Liver (tissue), 9 donors: ENCODE results near the gene DNAJB13. TPM values are rescaled to one million over a fixed set of nuclear protein-coding genes. Genes with fewer than 3 reads are reported as not detected.
A peak's percentile ranks its signal among the peaks of the same experiment; 100 is the strongest.

ENCODE experiments used
- DNase-seq: peaks from one replicate; pipeline ENCODE4 v3.0.0-alpha.2; 2017; ENCODE audit warnings: low spot score
- H3K27ac ChIP-seq, 2 donors: one replicate each; pipeline ENCODE4 v1.7.0; 2013; ENCODE audit warnings: inconsistent platforms in 2 of 2, low read length in 2 of 2, control low read depth in 1 of 2, low read depth in 1 of 2, mild to moderate bottlenecking in 1 of 2
- H3K27me3 ChIP-seq, 4 donors: one replicate each; pipeline versions ENCODE4 v1.6.1 to v1.7.0; 2013; ENCODE audit warnings: low read length in 3 of 4, inconsistent platforms in 1 of 4, mild to moderate bottlenecking in 1 of 4, moderate library complexity in 1 of 4; ENCODE audit not compliant: control insufficient read depth in 4 of 4, insufficient read depth in 4 of 4
- H3K36me3 ChIP-seq, 4 donors: one replicate each; pipeline versions ENCODE4 v1.6.1 to v1.7.0; 2013; ENCODE audit warnings: low read length in 3 of 4, mild to moderate bottlenecking in 3 of 4, low read depth in 1 of 4, moderate library complexity in 1 of 4; ENCODE audit not compliant: control insufficient read depth in 4 of 4, insufficient read depth in 3 of 4
- H3K4me1 ChIP-seq, 4 donors: one replicate each; pipeline versions ENCODE4 v1.6.1 to v1.7.0; 2013; ENCODE audit warnings: low read length in 3 of 4, mild to moderate bottlenecking in 3 of 4, moderate library complexity in 1 of 4; ENCODE audit not compliant: control insufficient read depth in 4 of 4, insufficient read depth in 4 of 4
- H3K4me3 ChIP-seq, 3 donors: one replicate each; pipeline versions ENCODE4 v1.6.1 to v1.7.0; 2013; ENCODE audit warnings: low read length in 3 of 3, control low read depth in 1 of 3, low read depth in 1 of 3, mild to moderate bottlenecking in 1 of 3
- H3K9ac ChIP-seq, 2 donors: one replicate each; pipeline ENCODE4 v1.7.0; 2013; ENCODE audit warnings: low read length in 2 of 2, mild to moderate bottlenecking in 2 of 2, moderate library complexity in 2 of 2, control low read depth in 1 of 2, low read depth in 1 of 2
- H3K9me3 ChIP-seq, 4 donors: one replicate each; pipeline versions ENCODE4 v1.6.1 to v1.7.0; 2013; ENCODE audit warnings: low read length in 3 of 4; ENCODE audit not compliant: control insufficient read depth in 4 of 4
- CTCF ChIP-seq: fragments of 150-350 bp; IDR thresholded peaks from 2 replicates; pipeline ENCODE4 v1.5.1; 2017; ENCODE audit warnings: improper control_type of control experiment, low read depth, low read length; ENCODE audit not compliant: missing input control
- EGR1 ChIP-seq, 2 donors: IDR thresholded peaks; 2 replicates each; pipeline ENCODE4 v1.6.1; 2016 to 2018; ENCODE audit warnings: antibody characterized with exemption in 2 of 2, low read depth in 2 of 2
- FOXA1 ChIP-seq: IDR thresholded peaks from 2 replicates; pipeline ENCODE4 v1.6.1; 2016; ENCODE audit warnings: antibody characterized with exemption
- FOXA2 ChIP-seq: IDR thresholded peaks from 2 replicates; pipeline ENCODE4 v1.6.1; 2016; ENCODE audit warnings: antibody characterized with exemption
- GABPA ChIP-seq, 2 donors: IDR thresholded peaks in 1 of 2; conservative IDR thresholded peaks in 1 of 2; 2 replicates each; pipeline ENCODE4 v1.6.1; 2016; ENCODE audit warnings: antibody characterized with exemption in 2 of 2, mild to moderate bottlenecking in 1 of 2, moderate library complexity in 1 of 2
- HNF4A ChIP-seq, 2 donors: conservative IDR thresholded peaks; 2 replicates each; pipeline ENCODE4 v1.6.1; 2016; ENCODE audit warnings: antibody characterized with exemption in 2 of 2, mild to moderate bottlenecking in 2 of 2
- HNF4G ChIP-seq: IDR thresholded peaks from 2 replicates; pipeline ENCODE4 v1.6.1; 2016; ENCODE audit warnings: antibody characterized with exemption
- JUND ChIP-seq, 2 donors: IDR thresholded peaks; 2 replicates each; pipeline ENCODE4 v1.6.1; 2016; ENCODE audit warnings: antibody characterized with exemption in 2 of 2
- MAX ChIP-seq: IDR thresholded peaks from 2 replicates; pipeline ENCODE4 v1.6.1; 2016; ENCODE audit warnings: antibody characterized with exemption
- RAD21 ChIP-seq, 2 donors: IDR thresholded peaks; 2 replicates each; pipeline ENCODE4 v1.6.1; 2016; ENCODE audit warnings: antibody characterized with exemption in 2 of 2, mild to moderate bottlenecking in 2 of 2
- REST ChIP-seq: IDR thresholded peaks from 2 replicates; pipeline ENCODE4 v1.6.1; 2016; ENCODE audit warnings: antibody characterized with exemption, mild to moderate bottlenecking
- RXRA ChIP-seq, 2 donors: IDR thresholded peaks; 2 replicates each; pipeline ENCODE4 v1.6.1; 2017 to 2018; ENCODE audit warnings: antibody characterized with exemption in 2 of 2, mild to moderate bottlenecking in 1 of 2
- SP1 ChIP-seq: IDR thresholded peaks from 2 replicates; pipeline ENCODE4 v1.6.1; 2018; ENCODE audit warnings: antibody characterized with exemption, mild to moderate bottlenecking
- YY1 ChIP-seq: IDR thresholded peaks from 2 replicates; pipeline ENCODE4 v1.6.1; 2016; ENCODE audit warnings: antibody characterized with exemption, mild to moderate bottlenecking
- ZBTB33 ChIP-seq: IDR thresholded peaks from 2 replicates; pipeline ENCODE4 v1.6.1; 2016; ENCODE audit warnings: antibody characterized with exemption
- WGBS: extraction: QIAGEN DNeasy Blood & Tissue Kit; methylation state at CpG from one replicate; pipeline ENCODE4 v1.1.7; 2013; 5-methylcytosine and 5-hydroxymethylcytosine counted together
- polyA plus RNA-seq, 2 donors: library from polyadenylated mRNA; stranded (reverse) in 1 of 2; unstranded in 1 of 2; fragments of 200-250 nt in 1 of 2; fragments of >200 nt in 1 of 2; fragmentation: Nextera tagmentation in 1 of 2; extraction: Ambion mirVana in 1 of 2; gene quantifications; one replicate each; pipeline versions ENCODE4 v1.2.1 to v1.2.3, GENCODE V29; 2013 to 2015
- total RNA-seq, 2 donors: library from RNA; depleted of rRNA; stranded (reverse); fragments of >200 nt; gene quantifications; one replicate each; pipeline ENCODE4 v1.2.3, GENCODE V29; 2014
- TF ChIP-seq, protein P1 (sequence below): IDR thresholded peaks from 2 replicates; pipeline ENCODE4 v1.6.1; 2016; ENCODE audit warnings: antibody characterized with exemption
- donor health status: healthy.
- donor health status: healthy.
- donor health status: healthy.
- donor health status: healthy.
- donor health status: healthy.

The DNAJB13 gene
- total and polyA plus RNA-seq, 4 donors = 0.08 TPM; not detected in 3

GRCh38 chr11:73977856-73978519 lies 27.2 kb downstream of the DNAJB13 start:
- TF ChIP-seq FOXA2 = no peak
- no peak for TF ChIP-seq YY1
- no peak for TF ChIP-seq MAX
- TF ChIP-seq HNF4A (conservative IDR thresholded peaks at IDR 0.05) = no peak
- TF ChIP-seq, protein P1, sequence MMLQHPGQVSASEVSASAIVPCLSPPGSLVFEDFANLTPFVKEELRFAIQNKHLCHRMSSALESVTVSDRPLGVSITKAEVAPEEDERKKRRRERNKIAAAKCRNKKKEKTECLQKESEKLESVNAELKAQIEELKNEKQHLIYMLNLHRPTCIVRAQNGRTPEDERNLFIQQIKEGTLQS = no peak
- TF ChIP-seq RAD21 (IDR thresholded peaks at IDR 0.05) = no peak
- TF ChIP-seq RXRA (IDR thresholded peaks at IDR 0.05) = no peak
- peaks cover 0 to 3% (median 1%) of the 10 kb centered on the region in 4 donors for H3K4me1 ChIP-seq
- no peak overlapping the region for H3K9ac ChIP-seq
- 96% methylated on average over 18 of the region's 18 CpGs for WGBS
- H3K9me3 ChIP-seq = no peaks in the 10 kb centered on the region
- peak; percentile 32 for DNase-seq
- H3K36me3 ChIP-seq = peaks cover 0 to 4% (median 0%) of the 10 kb centered on the region in 4 donors
- H3K27me3 ChIP-seq = no peaks in the 10 kb centered on the region
- no peak overlapping the region for H3K4me3 ChIP-seq
- H3K27ac ChIP-seq = no peak overlapping the region

- Histone ChIP-seq H3K9ac (no peak overlapping the region), H3K27me3 (no peaks in the 10 kb centered on the region), H3K9me3 (no peaks in the 10 kb centered on the region), H3K4me1 (peaks cover 3 to 8% (median 5%) of the 10 kb centered on the region in 4 donors), H3K36me3 (peaks cover 0 to 4% (median 0%) of the 10 kb centered on the region in 4 donors), H3K4me3 (no peak overlapping the region), H3K27ac (no peak overlapping the region)
- 97% methylated on average over 3 of the region's 3 CpGs for WGBS
- TF ChIP-seq HNF4G (no peak), EGR1 (IDR thresholded peaks at IDR 0.05; ENCODE audit: low read depth in 2 of 2) (no peak), YY1 (no peak), JUND (IDR thresholded peaks at IDR 0.05) (no peak), RAD21 (IDR thresholded peaks at IDR 0.05) (no peak), ZBTB33 (no peak), RXRA (IDR thresholded peaks at IDR 0.05) (no peak)
- no peak for DNase-seq
Measured at GRCh38 chr11:73978576-73979086, 27.8 kb downstream of the DNAJB13 start.

GRCh38 chr11:73980001-73980961 lies 29.5 kb downstream of the DNAJB13 start:
- peaks cover 3 to 8% (median 5%) of the 10 kb centered on the region in 4 donors for H3K4me1 ChIP-seq
- 70% methylated on average over 6 of the region's 6 CpGs for WGBS
- peak overlapping the region in 1 of 2 donors; percentile 49 for H3K9ac ChIP-seq
- H3K27ac ChIP-seq = peak overlapping the region; percentile 22 to 24
- H3K36me3 ChIP-seq = peaks cover 0 to 4% (median 0%) of the 10 kb centered on the region in 4 donors
- H3K4me3 ChIP-seq = no peak overlapping the region
- DNase-seq = peak; percentile 61
- no peaks in the 10 kb centered on the region for H3K27me3 ChIP-seq
- no peaks in the 10 kb centered on the region for H3K9me3 ChIP-seq
- TF ChIP-seq RXRA (IDR thresholded peaks at IDR 0.05) = no peak
- no peak for TF ChIP-seq REST
- TF ChIP-seq, protein P1 = no peak
- TF ChIP-seq SP1 = no peak
- no peak for TF ChIP-seq HNF4G
- TF ChIP-seq HNF4A (conservative IDR thresholded peaks at IDR 0.05) = no peak
- TF ChIP-seq FOXA2 = no peak
- no peak for TF ChIP-seq FOXA1
- no peak for TF ChIP-seq CTCF
- TF ChIP-seq EGR1 (IDR thresholded peaks at IDR 0.05; ENCODE audit: low read depth in 2 of 2) = no peak
- no peak for TF ChIP-seq GABPA (IDR thresholded peaks at IDR 0.05 in 1 of 2, conservative IDR thresholded peaks at IDR 0.05 in 1 of 2)
